Kasumi-1 (cell line): Measurements from ENCODE around the gene PLK2.

Source experiments
- DNase-seq, 2 experiments: peaks; one replicate each; lab custom pipeline; 2025; lab: John Stamatoyannopoulos, UW

Gene PLK2

GRCh38 chr5:58477760-58478376 is 18.0 kb upstream of the PLK2 start:
- DNase-seq = peak; percentile 47 to 55

GRCh38 chr5:58475404-58475803 is 15.5 kb upstream of the PLK2 start:
- DNase-seq = no peak

GRCh38 chr5:58469896-58470295 is 10.0 kb upstream of the PLK2 start:
- peak; percentile 27 to 53 for DNase-seq

GRCh38 chr5:58466939-58467338 is 7.1 kb upstream of the PLK2 start:
- peak; percentile 71 to 80 for DNase-seq

GRCh38 chr5:58462623-58463230 is 2.8 kb upstream of the PLK2 start:
- peak; percentile 79 to 82 for DNase-seq

- no peak for DNase-seq
Observed at GRCh38 chr5:58462154-58462553, 2.3 kb upstream of the PLK2 start.

GRCh38 chr5:58460732-58461286 is 923 bp upstream of the PLK2 start:
- peak; percentile 80 to 88 for DNase-seq

- DNase-seq = peak; percentile 10 to 19
Observed at GRCh38 chr5:58459146-58460001, 512 bp downstream of the PLK2 start.

- DNase-seq = no peak
Observed at GRCh38 chr5:58458743-58459145, 1.1 kb downstream of the PLK2 start.

- DNase-seq = no peak
Observed at GRCh38 chr5:58458141-58458742, 1.6 kb downstream of the PLK2 start.

- no peak for DNase-seq
Observed at GRCh38 chr5:58457050-58457449, 2.8 kb downstream of the PLK2 start.

- no peak for DNase-seq
Observed at GRCh38 chr5:58456486-58456885, 3.4 kb downstream of the PLK2 start.

- no peak for DNase-seq
Observed at GRCh38 chr5:58456026-58456425, 3.9 kb downstream of the PLK2 start.

- DNase-seq = no peak
Observed at GRCh38 chr5:58455480-58455879, 4.4 kb downstream of the PLK2 start.

GRCh38 chr5:58455066-58455465 is 4.8 kb downstream of the PLK2 start:
- DNase-seq = no peak

- DNase-seq = no peak
Observed at GRCh38 chr5:58454025-58454424, 5.9 kb downstream of the PLK2 start.

GRCh38 chr5:58453306-58453705 is 6.6 kb downstream of the PLK2 start:
- no peak for DNase-seq

- DNase-seq = no peak
Observed at GRCh38 chr5:58452566-58453258, 7.2 kb downstream of the PLK2 start.

- DNase-seq = no peak
Observed at GRCh38 chr5:58451732-58452565, 7.9 kb downstream of the PLK2 start.

- DNase-seq = no peak
Observed at GRCh38 chr5:58450811-58451629, 8.9 kb downstream of the PLK2 start.
